K562 (cell line): ENCODE results near the gene CCAR1. TPM values are rescaled to one million over a fixed set of nuclear protein-coding genes. Genes with fewer than 3 reads are reported as not detected.

Source experiments
- BACH1 ChIP-seq: fragments of 200-800 bp; sonication (Bioruptor generic); IDR thresholded peaks from 2 replicates; pipeline ENCODE4 v1.6.1; 2016; ENCODE audit warnings: missing genetic modification characterization, missing compliant biosample characterization
- BCOR ChIP-seq: fragments of 450-650 bp; IDR thresholded peaks from 2 replicates; pipeline ENCODE4 v1.6.1; 2016
- BHLHE40 ChIP-seq: IDR thresholded peaks from 2 replicates; pipeline ENCODE4 v1.6.1; 2011; ENCODE audit warnings: low read length, improper control_type of control experiment
- CEBPG ChIP-seq, 3 experiments: fragments of 200-800 bp in 1 of 3; sonication (Bioruptor generic) in 1 of 3; sonication (generic) in 1 of 3; formaldehyde crosslinking in 1 of 3; IDR thresholded peaks in 2 of 3; conservative IDR thresholded peaks in 1 of 3; 2 replicates each; pipeline versions ENCODE4 v1.6.1 to v1.8.0; 2016 to 2022; ENCODE audit warnings: missing compliant biosample characterization in 2 of 3, missing genetic modification characterization in 2 of 3, mild to moderate bottlenecking in 1 of 3, missing genetic modification reagents in 1 of 3
- EGR1 ChIP-seq: fragments of 450-650 bp; conservative IDR thresholded peaks from 2 replicates; pipeline ENCODE4 v1.6.1; 2017; ENCODE audit warnings: mild to moderate bottlenecking
- HDAC1 ChIP-seq, 2 experiments: fragments of 450-650 bp; IDR thresholded peaks; 2 replicates each; pipeline ENCODE4 v1.6.1; 2016 to 2017; ENCODE audit warnings: inconsistent platforms in 1 of 2, mild to moderate bottlenecking in 1 of 2, moderate library complexity in 1 of 2
- JUNB ChIP-seq: fragments of 450-650 bp; formaldehyde crosslinking; conservative IDR thresholded peaks from 2 replicates; pipeline ENCODE4 v1.4.0; 2020; ENCODE audit warnings: mild to moderate bottlenecking
- KHSRP ChIP-seq: fragments of 450-650 bp; IDR thresholded peaks from 2 replicates; pipeline ENCODE4 v1.6.1; 2017
- NCOA2 ChIP-seq, 2 experiments: fragments of 450-650 bp; IDR thresholded peaks; 2 replicates each; pipeline ENCODE4 v1.6.1; 2018; ENCODE audit warnings: mild to moderate bottlenecking in 2 of 2, moderate library complexity in 1 of 2; ENCODE audit not compliant: partially characterized antibody in 2 of 2
- POLR2AphosphoS5 ChIP-seq: IDR thresholded peaks from 2 replicates; pipeline ENCODE4 v1.6.1; 2011; ENCODE audit warnings: mild to moderate bottlenecking, low read depth, low read length, moderate library complexity; ENCODE audit not compliant: control insufficient read depth, insufficient read depth
- POLR2G ChIP-seq: fragments of 200-400 bp; formaldehyde crosslinking; IDR thresholded peaks from 2 replicates; pipeline ENCODE4 v1.6.1; 2017; ENCODE audit warnings: low read depth, mild to moderate bottlenecking, antibody characterized with exemption, low read length, moderate library complexity
- SMAD4 ChIP-seq: fragments of 250-450 bp; sonication (Bioruptor Pico); conservative IDR thresholded peaks from 2 replicates; pipeline ENCODE4 v1.8.0; 2021; ENCODE audit warnings: inconsistent platforms, mild to moderate bottlenecking, moderate library complexity
- ZBED1 ChIP-seq: IDR thresholded peaks from 2 replicates; pipeline ENCODE4 v1.6.1; 2014
- ZFP30 ChIP-seq: fragments of 250-450 bp; sonication (Bioruptor Pico); IDR thresholded peaks from 2 replicates; pipeline ENCODE4 v1.8.0; 2022; ENCODE audit warnings: moderate library complexity, mild to moderate bottlenecking, inconsistent platforms, borderline replicate concordance
- polyA plus RNA-seq, 8 experiments: library from polyadenylated mRNA; depleted of rRNA in 4 of 8; stranded (reverse) in 5 of 8; unstranded in 3 of 8; fragments of >200 nt; fragmentation: Nextera tagmentation in 2 of 8; fragmentation: Illumina TruSeq in 1 of 8; extraction: Ambion mirVana in 2 of 8; extraction: Trizol in 1 of 8; gene quantifications; 2 replicates each; pipeline versions ENCODE4 v1.2.1 to v1.2.3, GENCODE V29; 2011 to 2014; ENCODE audit warnings: inconsistent platforms in 1 of 8, missing spikeins in 1 of 8
- total RNA-seq, 7 experiments: library from RNA; depleted of rRNA in 6 of 7; stranded (reverse); fragments of >200 nt in 6 of 7; fragmentation: Illumina TruSeq in 2 of 7; extraction: Trizol in 2 of 7; gene quantifications; 2 replicates each; pipeline versions ENCODE4 v1.2.1 to v1.2.3, GENCODE V29; 2011 to 2021; ENCODE audit warnings: low replicate concordance in 1 of 7
- TF ChIP-seq, protein P1 (sequence below): fragments of 450-650 bp; IDR thresholded peaks from 2 replicates; pipeline ENCODE4 v1.6.1; 2016; ENCODE audit warnings: low read depth
- TF ChIP-seq, protein P2 (sequence below): fragments of 450-650 bp; IDR thresholded peaks from 2 replicates; pipeline ENCODE4 v1.7.0; 2016; ENCODE audit warnings: borderline replicate concordance
- TF ChIP-seq, protein P3 (sequence below): fragments of 250-450 bp; sonication (Bioruptor Pico); IDR thresholded peaks from 2 replicates; pipeline ENCODE4 v1.6.1; 2021; ENCODE audit warnings: mild to moderate bottlenecking

The CCAR1 gene
- total and polyA plus RNA-seq, 9 of the 15 experiments (the other 6 are each of a cell fraction or from before 2014, with no cell fraction given) = 44.8 to 173 (median 111) TPM

DNA sequence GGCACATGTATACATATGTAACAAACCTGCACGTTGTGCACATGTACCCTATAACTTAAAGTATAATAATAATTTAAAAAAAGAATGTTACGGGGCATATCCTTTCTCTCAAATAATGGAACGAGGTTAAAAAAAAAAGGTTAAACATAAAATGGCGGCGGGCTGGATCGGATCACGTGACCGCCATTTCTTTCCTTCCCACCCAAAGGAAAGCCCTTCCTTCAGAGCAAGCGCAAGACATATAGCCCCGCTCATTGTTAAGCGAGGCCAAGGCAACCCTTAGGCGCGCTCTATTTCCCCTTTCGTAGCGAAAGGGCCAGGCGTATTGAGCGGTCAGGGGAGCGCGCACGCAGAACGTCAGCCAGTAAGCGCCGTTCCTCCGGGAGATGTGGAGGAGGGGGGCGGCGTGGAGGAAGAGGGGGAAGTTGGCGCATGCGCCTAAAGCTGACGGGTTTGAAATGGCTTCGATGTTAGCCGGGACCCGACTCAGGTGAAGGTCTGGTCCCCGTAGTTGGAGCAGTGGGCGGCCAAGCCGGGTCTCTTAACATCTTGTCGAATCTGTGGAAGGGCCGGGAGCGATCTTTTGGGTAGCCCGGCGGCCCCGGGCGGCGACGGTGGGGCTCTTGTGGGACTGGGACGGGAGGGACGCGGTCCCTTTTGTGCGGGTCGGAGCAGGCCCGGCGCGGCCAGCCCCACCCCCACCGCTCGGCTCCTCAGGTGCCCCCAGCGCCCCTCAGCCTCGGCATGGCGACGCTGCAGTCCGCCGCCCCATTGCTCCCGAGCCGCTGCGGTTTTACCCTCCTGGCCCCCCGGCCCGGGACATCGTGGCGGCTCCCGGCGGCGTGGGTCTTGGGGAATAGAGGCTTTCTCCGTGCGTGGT is at the start of gene CCAR1 (continued):
- TF ChIP-seq, protein P1, sequence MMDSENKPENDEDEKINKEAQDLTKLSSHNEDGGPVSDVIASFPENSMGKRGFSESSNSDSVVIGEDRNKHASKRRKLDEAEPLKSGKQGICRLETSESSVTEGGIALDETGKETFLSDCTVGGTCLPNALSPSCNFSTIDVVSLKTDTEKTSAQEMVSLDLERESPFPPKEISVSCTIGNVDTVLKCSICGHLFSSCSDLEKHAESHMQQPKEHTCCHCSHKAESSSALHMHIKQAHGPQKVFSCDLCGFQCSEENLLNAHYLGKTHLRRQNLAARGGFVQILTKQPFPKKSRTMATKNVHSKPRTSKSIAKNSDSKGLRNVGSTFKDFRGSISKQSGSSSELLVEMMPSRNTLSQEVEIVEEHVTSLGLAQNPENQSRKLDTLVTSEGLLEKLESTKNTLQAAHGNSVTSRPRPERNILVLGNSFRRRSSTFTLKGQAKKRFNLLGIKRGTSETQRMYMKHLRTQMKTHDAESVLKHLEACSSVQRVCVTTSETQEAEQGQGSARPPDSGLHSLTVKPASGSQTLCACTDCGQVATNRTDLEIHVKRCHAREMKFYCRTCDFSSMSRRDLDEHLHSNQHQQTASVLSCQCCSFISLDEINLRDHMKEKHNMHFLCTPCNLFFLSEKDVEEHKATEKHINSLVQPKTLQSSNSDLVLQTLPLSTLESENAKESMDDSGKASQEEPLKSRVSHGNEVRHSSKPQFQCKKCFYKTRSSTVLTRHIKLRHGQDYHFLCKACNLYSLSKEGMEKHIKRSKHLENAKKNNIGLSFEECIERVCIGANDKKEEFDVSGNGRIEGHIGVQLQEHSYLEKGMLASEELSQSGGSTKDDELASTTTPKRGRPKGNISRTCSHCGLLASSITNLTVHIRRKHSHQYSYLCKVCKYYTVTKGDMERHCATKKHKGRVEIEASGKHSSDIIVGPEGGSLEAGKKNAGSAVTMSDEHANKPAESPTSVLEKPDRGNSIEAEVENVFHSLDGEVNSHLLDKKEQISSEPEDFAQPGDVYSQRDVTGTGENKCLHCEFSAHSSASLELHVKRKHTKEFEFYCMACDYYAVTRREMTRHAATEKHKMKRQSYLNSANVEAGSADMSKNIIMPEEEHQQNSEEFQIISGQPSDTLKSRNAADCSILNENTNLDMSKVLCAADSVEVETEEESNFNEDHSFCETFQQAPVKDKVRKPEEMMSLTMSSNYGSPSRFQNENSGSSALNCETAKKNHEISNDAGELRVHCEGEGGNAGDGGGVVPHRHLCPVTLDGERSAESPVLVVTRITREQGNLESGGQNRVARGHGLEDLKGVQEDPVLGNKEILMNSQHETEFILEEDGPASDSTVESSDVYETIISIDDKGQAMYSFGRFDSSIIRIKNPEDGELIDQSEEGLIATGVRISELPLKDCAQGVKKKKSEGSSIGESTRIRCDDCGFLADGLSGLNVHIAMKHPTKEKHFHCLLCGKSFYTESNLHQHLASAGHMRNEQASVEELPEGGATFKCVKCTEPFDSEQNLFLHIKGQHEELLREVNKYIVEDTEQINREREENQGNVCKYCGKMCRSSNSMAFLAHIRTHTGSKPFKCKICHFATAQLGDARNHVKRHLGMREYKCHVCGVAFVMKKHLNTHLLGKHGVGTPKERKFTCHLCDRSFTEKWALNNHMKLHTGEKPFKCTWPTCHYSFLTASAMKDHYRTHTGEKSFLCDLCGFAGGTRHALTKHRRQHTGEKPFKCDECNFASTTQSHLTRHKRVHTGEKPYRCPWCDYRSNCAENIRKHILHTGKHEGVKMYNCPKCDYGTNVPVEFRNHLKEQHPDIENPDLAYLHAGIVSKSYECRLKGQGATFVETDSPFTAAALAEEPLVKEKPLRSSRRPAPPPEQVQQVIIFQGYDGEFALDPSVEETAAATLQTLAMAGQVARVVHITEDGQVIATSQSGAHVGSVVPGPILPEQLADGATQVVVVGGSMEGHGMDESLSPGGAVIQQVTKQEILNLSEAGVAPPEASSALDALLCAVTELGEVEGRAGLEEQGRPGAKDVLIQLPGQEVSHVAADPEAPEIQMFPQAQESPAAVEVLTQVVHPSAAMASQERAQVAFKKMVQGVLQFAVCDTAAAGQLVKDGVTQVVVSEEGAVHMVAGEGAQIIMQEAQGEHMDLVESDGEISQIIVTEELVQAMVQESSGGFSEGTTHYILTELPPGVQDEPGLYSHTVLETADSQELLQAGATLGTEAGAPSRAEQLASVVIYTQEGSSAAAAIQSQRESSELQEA = no peak
- TF ChIP-seq, protein P2, sequence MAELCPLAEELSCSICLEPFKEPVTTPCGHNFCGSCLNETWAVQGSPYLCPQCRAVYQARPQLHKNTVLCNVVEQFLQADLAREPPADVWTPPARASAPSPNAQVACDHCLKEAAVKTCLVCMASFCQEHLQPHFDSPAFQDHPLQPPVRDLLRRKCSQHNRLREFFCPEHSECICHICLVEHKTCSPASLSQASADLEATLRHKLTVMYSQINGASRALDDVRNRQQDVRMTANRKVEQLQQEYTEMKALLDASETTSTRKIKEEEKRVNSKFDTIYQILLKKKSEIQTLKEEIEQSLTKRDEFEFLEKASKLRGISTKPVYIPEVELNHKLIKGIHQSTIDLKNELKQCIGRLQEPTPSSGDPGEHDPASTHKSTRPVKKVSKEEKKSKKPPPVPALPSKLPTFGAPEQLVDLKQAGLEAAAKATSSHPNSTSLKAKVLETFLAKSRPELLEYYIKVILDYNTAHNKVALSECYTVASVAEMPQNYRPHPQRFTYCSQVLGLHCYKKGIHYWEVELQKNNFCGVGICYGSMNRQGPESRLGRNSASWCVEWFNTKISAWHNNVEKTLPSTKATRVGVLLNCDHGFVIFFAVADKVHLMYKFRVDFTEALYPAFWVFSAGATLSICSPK = no peak
- no peak for TF ChIP-seq ZFP30 (CRISPR knock-in tag)
- TF ChIP-seq POLR2G = peak; percentile 93
- peak; percentile 69; the same call in 1 of the 2 replicates for TF ChIP-seq SMAD4 (CRISPR knock-in tag)
- peak in 1 of 2 experiments; percentile 44; a peak in 1 of 4 replicates for TF ChIP-seq HDAC1 (IDR thresholded peaks at IDR 0.05)
- TF ChIP-seq EGR1 = peak; percentile 75; the same call in 1 of the 2 replicates
- TF ChIP-seq CEBPG (CRISPR knock-in tag; IDR thresholded peaks at IDR 0.05) = 0 out of 2 replicates have a peak, but pooled peaks have one; percentile 31
- TF ChIP-seq CEBPG (tag; conservative IDR thresholded peaks at IDR 0.05 in 1 of 2, IDR thresholded peaks at IDR 0.05 in 1 of 2) = no peak
- TF ChIP-seq BACH1 = peak; percentile 76; the same call in 1 of the 2 replicates
- no peak for TF ChIP-seq JUNB
- TF ChIP-seq KHSRP = no peak
- TF ChIP-seq NCOA2 (IDR thresholded peaks at IDR 0.05; ENCODE audit: partially characterized antibody in 2 of 2) = no peak
- TF ChIP-seq, protein P3, sequence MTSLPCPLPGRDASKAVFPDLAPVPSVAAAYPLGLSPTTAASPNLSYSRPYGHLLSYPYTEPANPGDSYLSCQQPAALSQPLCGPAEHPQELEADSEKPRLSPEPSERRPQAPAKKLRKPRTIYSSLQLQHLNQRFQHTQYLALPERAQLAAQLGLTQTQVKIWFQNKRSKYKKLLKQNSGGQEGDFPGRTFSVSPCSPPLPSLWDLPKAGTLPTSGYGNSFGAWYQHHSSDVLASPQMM (CRISPR knock-in tag) = no peak
- 0 out of 2 replicates have a peak, but pooled peaks have one; percentile 72 for TF ChIP-seq ZBED1
- peak; percentile 94 for TF ChIP-seq BHLHE40
- TF ChIP-seq POLR2AphosphoS5 = peak; percentile 73
- no peak for TF ChIP-seq BCOR
